NT2/D1 (cell line): ENCODE data around the gene LCN1.

Experiments used
- SUZ12 ChIP-seq: IDR thresholded peaks from 2 replicates; pipeline ENCODE4 v1.6.1; 2011; ENCODE audit not compliant: insufficient read length, insufficient read depth; ENCODE audit errors: extremely low read depth
- YY1 ChIP-seq: IDR thresholded peaks from 2 replicates; pipeline ENCODE4 v1.6.1; 2011; ENCODE audit not compliant: insufficient read length, insufficient read depth
- ZNF274 ChIP-seq: IDR thresholded peaks from 2 replicates; pipeline ENCODE4 v1.6.1; 2011; ENCODE audit warnings: mild to moderate bottlenecking, low read depth, low read length

DNA sequence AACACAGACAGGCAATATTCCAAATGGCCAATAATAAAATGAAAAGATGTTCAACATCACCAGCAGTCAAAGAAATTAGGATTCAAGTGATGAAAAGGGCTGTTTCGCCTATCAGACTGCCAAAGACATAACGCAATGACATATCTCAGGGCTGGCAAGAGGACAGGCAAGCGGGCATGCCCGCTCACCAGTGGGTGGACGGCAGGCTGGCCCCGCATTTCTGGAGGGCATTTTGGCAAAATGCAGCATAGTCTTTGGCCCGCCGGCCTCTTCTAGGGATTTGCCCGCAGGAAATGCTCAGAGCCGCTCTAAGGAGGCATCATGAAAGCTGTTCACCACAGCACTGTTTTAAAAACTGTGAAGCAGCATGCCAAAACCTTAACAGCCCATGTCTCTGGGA, 43.0 kb upstream of the LCN1 start:
- TF ChIP-seq YY1: no peak
- no peak for TF ChIP-seq ZNF274
- no peak for TF ChIP-seq SUZ12
